ENCODE data around the gene SLC2A11.

Gene SLC2A11

DNA sequence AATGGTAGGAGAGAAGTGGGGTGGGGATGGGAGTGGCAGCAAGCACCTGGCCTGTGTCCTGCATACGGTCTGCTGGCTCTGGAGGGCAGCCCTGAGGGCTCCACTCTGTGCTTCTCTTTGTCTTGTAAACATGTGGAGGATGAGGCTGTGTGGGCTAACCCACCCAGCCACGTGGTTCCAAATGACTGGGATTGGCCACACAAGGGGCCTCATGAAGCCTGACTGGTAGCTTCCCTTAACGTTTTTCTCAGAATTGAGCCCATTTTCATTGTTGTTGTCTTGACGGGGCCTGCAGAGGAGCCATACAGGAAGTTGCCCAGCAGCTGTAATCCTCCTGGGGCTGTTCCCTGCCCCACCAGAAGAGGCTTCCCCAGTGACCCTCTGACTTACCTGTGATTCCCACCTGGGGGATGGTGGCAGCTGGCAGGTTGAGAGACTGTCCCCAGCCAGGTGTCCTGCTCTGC lies 36.9 kb upstream of the SLC2A11 start:
- no peak overlapping the region for H3K4me3 ChIP-seq (ENCODE audit: control insufficient read depth, low read depth, low read length)
- TF ChIP-seq, protein P1, sequence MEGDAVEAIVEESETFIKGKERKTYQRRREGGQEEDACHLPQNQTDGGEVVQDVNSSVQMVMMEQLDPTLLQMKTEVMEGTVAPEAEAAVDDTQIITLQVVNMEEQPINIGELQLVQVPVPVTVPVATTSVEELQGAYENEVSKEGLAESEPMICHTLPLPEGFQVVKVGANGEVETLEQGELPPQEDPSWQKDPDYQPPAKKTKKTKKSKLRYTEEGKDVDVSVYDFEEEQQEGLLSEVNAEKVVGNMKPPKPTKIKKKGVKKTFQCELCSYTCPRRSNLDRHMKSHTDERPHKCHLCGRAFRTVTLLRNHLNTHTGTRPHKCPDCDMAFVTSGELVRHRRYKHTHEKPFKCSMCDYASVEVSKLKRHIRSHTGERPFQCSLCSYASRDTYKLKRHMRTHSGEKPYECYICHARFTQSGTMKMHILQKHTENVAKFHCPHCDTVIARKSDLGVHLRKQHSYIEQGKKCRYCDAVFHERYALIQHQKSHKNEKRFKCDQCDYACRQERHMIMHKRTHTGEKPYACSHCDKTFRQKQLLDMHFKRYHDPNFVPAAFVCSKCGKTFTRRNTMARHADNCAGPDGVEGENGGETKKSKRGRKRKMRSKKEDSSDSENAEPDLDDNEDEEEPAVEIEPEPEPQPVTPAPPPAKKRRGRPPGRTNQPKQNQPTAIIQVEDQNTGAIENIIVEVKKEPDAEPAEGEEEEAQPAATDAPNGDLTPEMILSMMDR (conservative IDR thresholded peaks at IDR 0.05; ENCODE audit: control insufficient read depth, insufficient read depth, low read depth, low read length): no peak
- no peak for DNase-seq (ENCODE audit: low read depth)

DNA sequence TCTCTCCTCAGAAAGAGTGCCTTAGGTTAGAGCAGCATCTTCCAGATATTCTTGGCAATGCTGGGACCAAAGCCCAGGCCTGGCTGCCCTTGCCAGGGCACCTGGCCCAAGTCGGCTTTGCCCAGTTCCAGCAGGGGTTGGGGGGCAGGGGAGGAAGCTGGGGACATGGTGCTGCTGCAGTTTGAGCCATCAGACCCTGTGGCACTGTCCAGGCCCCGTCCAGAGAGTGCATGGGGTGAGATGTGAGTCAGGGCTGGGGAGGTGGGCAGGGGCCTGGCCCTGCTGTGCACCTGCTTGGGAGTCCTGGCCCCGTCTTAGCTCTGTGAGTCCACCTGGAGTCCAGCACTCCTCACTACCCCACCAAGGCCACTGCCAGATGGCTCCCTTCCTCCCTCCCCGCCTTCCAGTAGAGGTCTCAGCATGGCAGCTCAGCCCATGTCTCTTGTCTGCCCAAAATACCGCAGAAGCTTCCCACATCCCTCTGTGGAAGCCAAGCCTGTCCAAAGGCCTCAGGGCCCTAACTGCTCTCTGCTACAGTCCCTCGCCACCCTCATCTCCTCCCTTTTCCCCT lies 35.5 kb upstream of the SLC2A11 start:
- no peak for DNase-seq (ENCODE audit: low read depth)
- TF ChIP-seq, protein P1 (conservative IDR thresholded peaks at IDR 0.05; ENCODE audit: control insufficient read depth, insufficient read depth, low read depth, low read length): no peak
- H3K4me3 ChIP-seq (ENCODE audit: control insufficient read depth, low read depth, low read length): no peak overlapping the region

DNA sequence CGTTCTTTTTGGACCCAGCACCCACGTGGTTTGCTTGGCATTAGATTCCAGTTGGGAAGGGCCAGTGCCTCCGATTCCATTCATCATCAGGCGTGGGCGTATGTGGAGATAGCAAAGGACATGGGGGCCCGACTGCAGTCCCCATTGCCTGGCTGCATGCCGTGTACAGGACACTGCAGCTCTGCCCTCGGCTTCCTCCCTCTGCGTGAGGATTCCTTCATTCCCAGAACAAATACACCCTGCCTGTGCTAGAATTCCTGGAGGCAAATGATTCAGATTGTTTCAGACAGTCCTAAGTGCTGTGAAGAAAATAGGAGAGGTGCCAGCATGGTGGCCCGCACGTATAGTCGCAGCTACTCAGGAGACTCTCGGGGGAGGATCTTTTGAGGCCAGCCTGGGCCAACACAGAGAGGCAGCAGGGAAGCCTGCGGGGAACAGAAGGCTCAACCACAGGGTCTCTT lies 34.3 kb upstream of the SLC2A11 start:
- peak; percentile 27 for DNase-seq (ENCODE audit: low read depth)
- no peak overlapping the region for H3K4me3 ChIP-seq (ENCODE audit: control insufficient read depth, low read depth, low read length)
- TF ChIP-seq, protein P1 (conservative IDR thresholded peaks at IDR 0.05; ENCODE audit: control insufficient read depth, insufficient read depth, low read depth, low read length): no peak

DNA sequence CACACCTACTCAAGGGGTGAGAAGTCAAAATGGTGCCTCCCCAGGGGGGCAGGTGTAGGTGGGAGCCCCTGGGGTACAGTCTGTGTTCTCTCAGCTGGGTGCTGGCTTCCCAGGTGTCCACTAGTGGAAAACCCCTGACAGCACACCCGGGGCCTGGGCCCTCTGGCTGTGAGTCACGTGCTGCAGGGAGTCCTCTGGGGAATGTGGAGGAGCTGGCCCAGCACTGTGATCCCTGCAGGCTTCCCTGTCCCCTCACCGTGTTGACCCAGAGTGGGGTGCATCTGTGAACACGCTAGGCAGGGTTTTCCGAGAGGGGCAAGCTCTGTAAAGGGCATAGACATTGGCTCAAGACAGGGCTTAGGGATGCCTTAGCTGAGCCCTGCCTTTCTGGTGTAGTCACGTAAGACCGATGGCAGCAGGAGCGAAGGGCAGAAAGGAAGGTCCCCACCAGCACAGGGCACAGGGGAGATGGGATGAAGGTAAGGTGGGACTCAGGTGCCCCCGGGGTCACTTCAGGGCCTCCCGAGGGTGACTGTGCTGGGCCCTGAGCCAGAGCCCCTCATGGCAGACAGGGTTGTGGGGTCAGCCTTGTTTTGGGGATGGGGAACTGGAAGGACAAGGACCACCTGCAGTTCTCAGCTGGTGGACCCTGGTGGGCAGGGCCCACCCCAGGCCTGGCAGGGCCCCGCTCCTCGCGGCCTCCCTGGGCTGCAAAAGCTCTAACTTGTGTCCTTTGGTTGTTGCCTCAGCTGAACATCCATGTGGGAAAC lies 33.0 kb upstream of the SLC2A11 start:
- H3K4me3 ChIP-seq (ENCODE audit: control insufficient read depth, low read depth, low read length): no peak overlapping the region
- DNase-seq (ENCODE audit: low read depth): no peak
- TF ChIP-seq, protein P1 (conservative IDR thresholded peaks at IDR 0.05; ENCODE audit: control insufficient read depth, insufficient read depth, low read depth, low read length): no peak

DNA sequence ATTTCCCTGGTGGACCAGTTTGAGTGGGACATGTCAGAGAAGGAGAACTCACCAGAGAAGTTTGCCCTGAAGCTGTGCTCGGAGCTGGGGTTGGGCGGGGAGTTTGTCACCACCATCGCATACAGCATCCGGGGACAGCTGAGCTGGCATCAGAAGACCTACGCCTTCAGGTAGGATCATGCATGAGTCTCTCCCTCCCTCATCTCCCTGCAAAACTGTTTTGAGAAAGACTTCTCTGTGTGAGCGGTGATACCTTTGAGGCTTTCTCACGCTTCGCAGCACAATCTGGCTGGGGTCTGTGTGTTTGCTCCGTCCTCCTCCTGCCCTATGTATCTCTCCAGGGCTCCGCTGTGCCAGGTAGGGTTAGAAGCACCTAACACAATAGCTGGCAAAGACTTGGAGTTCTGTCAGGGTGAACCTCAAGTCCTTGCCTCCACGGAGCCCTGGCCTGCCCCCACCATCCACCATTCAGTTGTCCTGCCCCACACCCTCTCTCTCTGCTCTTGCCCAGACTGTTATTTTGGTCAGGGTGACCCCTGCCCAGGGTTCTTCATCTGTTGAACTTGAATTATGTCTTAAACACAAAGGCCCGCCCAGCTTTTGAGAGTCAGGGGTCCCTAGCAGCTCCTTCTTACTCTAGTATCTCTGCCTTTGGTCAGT lies 32.3 kb upstream of the SLC2A11 start:
- DNase-seq (ENCODE audit: low read depth): no peak
- TF ChIP-seq, protein P1 (conservative IDR thresholded peaks at IDR 0.05; ENCODE audit: control insufficient read depth, insufficient read depth, low read depth, low read length): no peak
- H3K4me3 ChIP-seq (ENCODE audit: control insufficient read depth, low read depth, low read length): no peak overlapping the region

DNA sequence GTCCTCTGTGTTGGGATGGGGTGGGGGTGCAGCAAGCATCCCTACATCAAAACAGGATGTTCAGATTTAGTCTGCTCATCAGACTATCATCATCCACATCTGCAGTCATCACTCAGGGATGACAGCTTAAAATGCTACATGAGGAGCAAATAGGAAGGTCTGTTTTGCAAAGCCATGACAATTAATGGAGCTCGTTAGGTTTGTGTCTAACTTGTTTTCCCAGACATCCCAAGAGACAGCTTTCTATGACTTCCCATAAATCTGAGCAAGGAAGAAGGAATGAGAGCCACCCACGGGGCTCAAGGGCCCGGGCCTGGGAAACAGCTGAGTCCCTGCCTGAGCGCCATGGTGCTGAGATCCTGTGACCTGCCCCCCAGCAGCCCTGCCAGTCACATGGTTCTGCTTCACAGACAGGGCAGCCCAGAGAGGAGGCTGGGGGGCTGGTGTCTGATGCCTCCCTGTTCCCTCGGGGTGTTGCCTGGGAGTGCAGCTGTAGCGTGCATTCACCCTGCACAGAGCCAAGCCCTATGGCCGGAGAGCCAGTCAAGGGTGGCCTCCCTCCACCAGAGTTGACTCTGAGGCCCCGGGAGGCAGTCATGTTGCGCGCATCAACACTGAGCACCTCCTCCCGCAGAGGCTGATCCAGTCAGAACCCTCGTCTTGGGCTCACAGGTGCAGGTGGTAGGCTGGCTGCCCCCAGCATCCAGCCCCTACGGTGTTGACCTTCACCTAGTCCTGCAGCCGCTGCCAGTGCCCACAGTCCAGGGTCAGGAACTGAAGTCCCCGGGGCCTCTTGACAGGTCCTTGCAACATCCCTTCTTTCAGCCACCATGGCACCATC lies 30.9 kb upstream of the SLC2A11 start:
- no peak overlapping the region for H3K4me3 ChIP-seq (ENCODE audit: control insufficient read depth, low read depth, low read length)
- TF ChIP-seq, protein P1 (conservative IDR thresholded peaks at IDR 0.05; ENCODE audit: control insufficient read depth, insufficient read depth, low read depth, low read length): no peak
- DNase-seq (ENCODE audit: low read depth): peak; percentile 87
